Body of pancreas (tissue), 4 donors: Measurements from ENCODE around the gene SMIM43. TPM values are rescaled to one million over a fixed set of nuclear protein-coding genes. Genes with fewer than 3 reads are reported as not detected.

Source experiments
- ATAC-seq: fragments of 150-250 bp; one replicate; pipeline ENCODE4 v1.9.1; 2016
- DNase-seq, 4 donors: peaks; one replicate each; pipeline ENCODE4 v3.0.0-alpha.2; 2019
- H3K27ac ChIP-seq, 4 donors: fragments of 200-600 bp; sonication (generic); 1 replicate in 3 of 4; 2 replicates in 1 of 4; pipeline versions ENCODE4 v1.5.1 to v1.6.1; 2016 to 2019; ENCODE audit warnings: mild to moderate bottlenecking in 1 of 4, mixed read lengths in 1 of 4, moderate library complexity in 1 of 4
- H3K27me3 ChIP-seq, 2 donors: fragments of 200-600 bp; sonication (generic); one replicate each; pipeline ENCODE4 v1.6.0; 2016; ENCODE audit warnings: mild to moderate bottlenecking in 1 of 2
- H3K36me3 ChIP-seq, 2 donors: fragments of 200-600 bp; sonication (generic); replicated peaks in 1 of 2; 2 replicates each; pipeline ENCODE4 v1.5.1; 2016; ENCODE audit warnings: low read depth in 2 of 2; ENCODE audit not compliant: insufficient read depth in 1 of 2
- H3K4me1 ChIP-seq: fragments of 200-600 bp; sonication (generic); one replicate; pipeline ENCODE4 v1.6.0; 2016
- H3K4me3 ChIP-seq, 2 donors: fragments of 200-600 bp; sonication (generic); 1 replicate in 1 of 2; 2 replicates in 1 of 2; pipeline ENCODE4 v1.5.1; 2016 to 2019
- H3K9me3 ChIP-seq, 3 donors: fragments of 200-600 bp; sonication (generic); 1 replicate in 2 of 3; 2 replicates in 1 of 3; pipeline ENCODE4 v1.5.1; 2016
- CTCF ChIP-seq, 7 experiments: fragments of 450-650 bp in 4 of 7; fragments of 200-600 bp in 3 of 7; sonication (generic) in 3 of 7; IDR thresholded peaks; one replicate each; pipeline ENCODE4 v1.5.1; 2016 to 2019; ENCODE audit warnings: antibody characterized with exemption in 7 of 7
- POLR2A ChIP-seq, 3 donors: fragments of 450-650 bp; IDR thresholded peaks; one replicate each; pipeline ENCODE4 v1.6.1; 2016; ENCODE audit warnings: antibody characterized with exemption in 3 of 3, mild to moderate bottlenecking in 2 of 3
- WGBS, 2 donors: methylation state at CpG; one replicate each; pipeline ENCODE4 v1.1.5; 2017; 5-methylcytosine and 5-hydroxymethylcytosine counted together
- intact Hi-C: fragments of 100-400 bp; cut with DNase I; formaldehyde crosslinking; loops from one replicate; pipeline ENCODE4 v1.15.1; 2023
- total RNA-seq, 2 donors: library from RNA; depleted of rRNA; stranded (reverse); fragments of >200 nt; gene quantifications; one replicate each; pipeline ENCODE4 v1.1.0, GENCODE V29; 2016

SMIM43 gene
- total RNA-seq, 2 donors from 2014 or later: not detected

DNA sequence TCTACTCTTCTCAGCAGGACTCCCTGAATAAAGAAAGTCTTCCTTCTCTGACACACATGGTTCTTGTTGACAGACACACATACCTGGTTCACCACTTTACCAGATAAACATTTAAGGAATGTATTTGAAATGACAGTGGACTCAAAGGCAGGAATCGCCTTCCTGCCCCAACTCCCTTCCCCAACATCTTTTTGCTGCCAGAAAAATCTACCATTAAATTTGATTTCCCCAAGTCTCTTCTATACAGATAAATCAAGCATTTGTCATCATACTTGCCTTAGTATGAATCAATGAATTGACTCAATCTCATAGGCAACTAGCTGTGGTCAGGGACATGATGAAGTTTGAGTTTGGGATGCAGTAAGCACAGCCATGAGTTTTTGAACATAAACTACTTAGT is 44.9 kb downstream of the SMIM43 start:
- H3K4me1 ChIP-seq: no peaks in the 10 kb centered on the region
- H3K27me3 ChIP-seq: no peaks in the 10 kb centered on the region
- WGBS, 2 donors: 52 to 63% methylated on average over 1 of the region's 1 CpG
- DNase-seq (no peak), ATAC-seq (no peak)
- H3K36me3 ChIP-seq: no peaks in the 10 kb centered on the region
- no peaks in the 10 kb centered on the region for H3K9me3 ChIP-seq
- no peak for TF ChIP-seq POLR2A (IDR thresholded peaks at IDR 0.05)
- TF ChIP-seq CTCF (IDR thresholded peaks at IDR 0.05): no peak
- H3K27ac ChIP-seq: no peak overlapping the region
- intact Hi-C loops: no loop called here
- no peak overlapping the region for H3K4me3 ChIP-seq

DNA sequence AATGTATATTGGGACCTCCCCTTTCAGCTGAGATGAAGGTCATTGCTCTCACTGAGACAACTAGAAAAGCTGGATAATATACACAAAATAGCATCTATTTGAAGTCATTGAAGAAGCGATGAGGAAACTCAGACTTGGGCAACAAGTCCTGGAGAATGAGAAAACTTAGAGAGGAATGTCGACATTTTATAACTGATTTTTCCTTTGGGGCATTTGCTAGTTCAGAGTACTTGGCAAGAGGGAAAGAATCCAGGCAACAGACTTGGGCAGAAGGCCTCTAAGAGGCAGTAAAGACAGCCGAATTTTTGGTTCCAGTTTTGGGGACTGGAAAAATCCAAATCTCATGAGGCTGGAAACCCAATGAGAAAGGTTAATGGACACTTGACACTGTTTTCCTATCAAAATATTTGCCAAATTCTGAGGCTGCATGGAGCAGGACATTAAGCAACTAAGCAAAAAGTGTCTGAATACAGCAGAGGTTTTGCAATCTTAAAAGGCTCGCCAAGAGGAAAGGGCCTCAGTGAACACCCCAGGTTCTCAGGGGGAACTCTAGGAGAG is 47.2 kb downstream of the SMIM43 start:
- TF ChIP-seq POLR2A (IDR thresholded peaks at IDR 0.05) (no peak), CTCF (IDR thresholded peaks at IDR 0.05) (no peak)
- Histone ChIP-seq H3K36me3 (no peaks in the 10 kb centered on the region), H3K9me3 (no peaks in the 10 kb centered on the region), H3K27ac (no peak overlapping the region), H3K27me3 (no peaks in the 10 kb centered on the region), H3K4me3 (no peak overlapping the region), H3K4me1 (no peaks in the 10 kb centered on the region)
- no peak for DNase-seq
- intact Hi-C loops: no loop called here
- 63 to 72% methylated on average over 4 of the region's 4 CpGs for WGBS, 2 donors
- peak; percentile 59 for ATAC-seq

DNA sequence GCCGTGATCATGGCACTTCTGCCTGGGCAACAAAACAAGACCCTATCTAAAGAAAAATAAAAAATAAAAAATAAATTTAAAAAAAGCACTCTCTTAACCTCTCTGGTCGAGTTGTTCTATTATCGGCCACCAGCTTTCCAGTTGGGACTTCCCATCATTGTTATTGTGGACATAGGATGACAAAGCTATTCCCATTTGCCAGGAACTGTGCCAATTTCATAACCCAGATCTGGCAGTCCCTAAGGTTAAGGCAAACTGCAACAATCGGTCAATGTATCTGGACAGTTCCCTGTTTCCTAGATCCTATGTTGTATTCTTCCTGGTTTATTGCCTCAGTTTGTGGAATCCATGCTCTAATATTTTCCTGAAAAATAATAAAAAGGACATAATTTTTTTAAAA is 50.4 kb downstream of the SMIM43 start:
- no peak for TF ChIP-seq CTCF (IDR thresholded peaks at IDR 0.05)
- no peak for TF ChIP-seq POLR2A (IDR thresholded peaks at IDR 0.05)
- no peaks in the 10 kb centered on the region for H3K36me3 ChIP-seq
- no peak overlapping the region for H3K4me3 ChIP-seq
- no peak for ATAC-seq
- 60 to 64% methylated on average over 4 of the region's 4 CpGs for WGBS, 2 donors
- no peak for DNase-seq
- H3K27me3 ChIP-seq: peaks cover 0 to 5% of the 10 kb centered on the region in 2 donors
- H3K4me1 ChIP-seq: no peaks in the 10 kb centered on the region
- intact Hi-C loops: no loop called here
- H3K27ac ChIP-seq: no peak overlapping the region
- H3K9me3 ChIP-seq: no peaks in the 10 kb centered on the region

GRCh38 chr4:121712783-121713182 is 52.2 kb downstream of the SMIM43 start:
- H3K9me3 ChIP-seq: no peaks in the 10 kb centered on the region
- H3K4me1 ChIP-seq: no peaks in the 10 kb centered on the region
- TF ChIP-seq CTCF (IDR thresholded peaks at IDR 0.05): no peak
- no peak for TF ChIP-seq POLR2A (IDR thresholded peaks at IDR 0.05)
- ATAC-seq: no peak
- WGBS, 2 donors: 54 to 58% methylated on average over 4 of the region's 4 CpGs
- intact Hi-C loops: no loop called here
- no peak for DNase-seq
- H3K27ac ChIP-seq: no peak overlapping the region
- peaks cover 0 to 5% of the 10 kb centered on the region in 2 donors for H3K27me3 ChIP-seq
- no peaks in the 10 kb centered on the region for H3K36me3 ChIP-seq
- no peak overlapping the region for H3K4me3 ChIP-seq

- peak; percentile 17 for ATAC-seq
- no peak for DNase-seq
- TF ChIP-seq POLR2A (IDR thresholded peaks at IDR 0.05) (no peak), CTCF (IDR thresholded peaks at IDR 0.05) (no peak)
These were observed 52.8 kb downstream of the SMIM43 start for GRCh38 chr4:121712001-121712651.

More at GRCh38 chr4:121712001-121712651, 52.8 kb downstream of the SMIM43 start:
- WGBS, 2 donors: 58 to 60% methylated on average over 7 of the region's 7 CpGs
- H3K9me3 ChIP-seq: no peaks in the 10 kb centered on the region
- H3K36me3 ChIP-seq: no peaks in the 10 kb centered on the region
- H3K4me3 ChIP-seq: no peak overlapping the region
- peaks cover 0 to 5% of the 10 kb centered on the region in 2 donors for H3K27me3 ChIP-seq
- no peaks in the 10 kb centered on the region for H3K4me1 ChIP-seq
- peak overlapping the region in 2 of 4 donors; percentile 30 to 57 for H3K27ac ChIP-seq
- intact Hi-C loops: no loop called here
